ENCODE measurements around the gene GTF2IRD1.
A peak's percentile ranks its signal among the peaks of the same experiment; 100 is the strongest.

GTF2IRD1 gene

GRCh38 chr7:74502216-74502891, 48.6 kb downstream of the GTF2IRD1 start:
- Histone ChIP-seq H3K79me2 (ENCODE audit: control insufficient read depth, low read length) (peaks cover 90% of the 10 kb centered on the region), H3K9me3 (ENCODE audit: control insufficient read depth, insufficient read depth, low read length) (peaks cover 8% of the 10 kb centered on the region), H3K9me2 (replicated peaks; ENCODE audit: control insufficient read depth, low read length) (no peaks in the 10 kb centered on the region), H3F3A (ENCODE audit: control insufficient read depth, insufficient read depth) (peaks cover 22% of the 10 kb centered on the region), H3K4me3 (ENCODE audit: low read length) (no peak overlapping the region), H3K27ac (ENCODE audit: low read depth, low read length) (peak overlapping the region; percentile 88), H4K20me1 (ENCODE audit: control insufficient read depth, insufficient read depth, low read depth, low read length) (no peaks in the 10 kb centered on the region), H3K36me3 (ENCODE audit: control insufficient read depth, low read length) (peaks cover 28% of the 10 kb centered on the region), H3K27me3 (ENCODE audit: control insufficient read depth, low read length) (no peaks in the 10 kb centered on the region), H3K4me2 (ENCODE audit: low read length) (no peak overlapping the region), H3K4me1 (ENCODE audit: control insufficient read depth, low read length) (peaks cover 52% of the 10 kb centered on the region)
- TF ChIP-seq CTCF (IDR thresholded peaks at IDR 0.05; ENCODE audit: low read depth, low read length, poor library complexity, severe bottlenecking), result no peak
- no peak for TF ChIP-seq EZH2phosphoT487 (IDR thresholded peaks at IDR 0.05; ENCODE audit: borderline replicate concordance, low read length)

- Histone ChIP-seq H3F3A (ENCODE audit: control insufficient read depth, insufficient read depth) (peaks cover 17% of the 10 kb centered on the region), H3K9me3 (ENCODE audit: control insufficient read depth, insufficient read depth, low read length) (0 out of 2 replicates have a peak, but pooled peaks cover 3% of the 10 kb centered on the region), H3K9me2 (replicated peaks; ENCODE audit: control insufficient read depth, low read length) (no peaks in the 10 kb centered on the region), H3K27ac (ENCODE audit: low read depth, low read length) (no peak overlapping the region), H3K36me3 (ENCODE audit: control insufficient read depth, low read length) (peaks cover 28% of the 10 kb centered on the region), H3K79me2 (ENCODE audit: control insufficient read depth, low read length) (peaks cover 86% of the 10 kb centered on the region), H3K4me2 (ENCODE audit: low read length) (no peak overlapping the region), H3K27me3 (ENCODE audit: control insufficient read depth, low read length) (no peaks in the 10 kb centered on the region), H3K4me3 (ENCODE audit: low read length) (no peak overlapping the region), H4K20me1 (ENCODE audit: control insufficient read depth, insufficient read depth, low read depth, low read length) (no peaks in the 10 kb centered on the region), H3K4me1 (ENCODE audit: control insufficient read depth, low read length) (peaks cover 45% of the 10 kb centered on the region)
- TF ChIP-seq CTCF (IDR thresholded peaks at IDR 0.05; ENCODE audit: low read depth, low read length, poor library complexity, severe bottlenecking) (no peak), EZH2phosphoT487 (IDR thresholded peaks at IDR 0.05; ENCODE audit: borderline replicate concordance, low read length) (no peak)
These were observed 49.4 kb downstream of the GTF2IRD1 start for GRCh38 chr7:74503061-74503460.

GRCh38 chr7:74503943-74504342, 50.2 kb downstream of the GTF2IRD1 start:
- H3K4me2 ChIP-seq (ENCODE audit: low read length), result no peak overlapping the region
- H3K9me2 ChIP-seq (replicated peaks; ENCODE audit: control insufficient read depth, low read length), result no peaks in the 10 kb centered on the region
- no peaks in the 10 kb centered on the region for H4K20me1 ChIP-seq (ENCODE audit: control insufficient read depth, insufficient read depth, low read depth, low read length)
- peaks cover 37% of the 10 kb centered on the region for H3K4me1 ChIP-seq (ENCODE audit: control insufficient read depth, low read length)
- H3K9me3 ChIP-seq (ENCODE audit: control insufficient read depth, insufficient read depth, low read length), result no peaks in the 10 kb centered on the region
- no peak overlapping the region for H3K27ac ChIP-seq (ENCODE audit: low read depth, low read length)
- H3K4me3 ChIP-seq (ENCODE audit: low read length), result no peak overlapping the region
- H3K36me3 ChIP-seq (ENCODE audit: control insufficient read depth, low read length), result peaks cover 29% of the 10 kb centered on the region
- peaks cover 12% of the 10 kb centered on the region for H3F3A ChIP-seq (ENCODE audit: control insufficient read depth, insufficient read depth)
- H3K27me3 ChIP-seq (ENCODE audit: control insufficient read depth, low read length), result no peaks in the 10 kb centered on the region
- peaks cover 78% of the 10 kb centered on the region for H3K79me2 ChIP-seq (ENCODE audit: control insufficient read depth, low read length)
- TF ChIP-seq EZH2phosphoT487 (IDR thresholded peaks at IDR 0.05; ENCODE audit: borderline replicate concordance, low read length), result no peak
- no peak for TF ChIP-seq CTCF (IDR thresholded peaks at IDR 0.05; ENCODE audit: low read depth, low read length, poor library complexity, severe bottlenecking)

Measured in DOHH2 (cell line).